Suppressor macrophage treated with lipopolysaccharide for 1 hour (primary cell): Measurements from ENCODE around the gene CISD1.

Source experiments
- DNase-seq, 3 donors: peaks; one replicate each; pipeline ENCODE4 v3.0.0-alpha.2; 2020 to 2022

CISD1 gene

DNA sequence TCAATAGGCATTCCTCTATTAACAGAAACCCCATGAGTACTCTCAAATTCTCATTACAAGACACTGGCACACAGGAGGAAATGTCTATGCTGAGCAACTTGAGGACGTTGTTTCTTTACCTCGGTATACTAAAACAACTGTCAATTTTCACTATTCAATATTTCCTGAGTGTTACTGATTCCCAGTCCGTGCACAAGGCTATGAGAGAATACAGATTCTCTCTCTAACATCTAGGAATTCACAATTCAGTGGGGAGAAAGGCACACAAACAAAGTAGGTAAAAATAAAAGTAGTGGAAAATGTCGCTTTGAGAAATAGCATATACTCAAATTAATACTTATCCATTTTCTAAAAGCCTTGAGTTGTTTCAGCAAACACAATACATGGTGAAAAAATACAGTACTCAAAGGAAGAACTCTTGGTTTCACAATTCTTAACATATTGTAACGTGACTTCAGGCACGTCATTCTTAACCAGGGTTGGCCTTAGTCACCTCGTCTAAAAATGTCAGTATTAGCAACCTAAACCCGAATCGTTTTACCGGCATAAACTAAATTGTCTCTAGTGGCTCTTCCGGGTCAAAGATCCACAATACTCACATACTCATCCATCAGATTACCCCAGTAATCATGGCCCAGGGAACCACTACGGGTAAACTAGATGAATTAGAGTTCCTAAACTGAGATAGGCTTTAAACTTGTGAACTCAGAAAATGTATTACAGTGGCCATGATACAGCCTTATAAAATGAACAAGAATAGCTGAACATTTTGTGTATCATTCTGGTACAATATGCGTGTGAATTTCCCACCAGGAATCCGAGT lies 2.7 kb upstream of the CISD1 start:
- peak; percentile 75 to 92 (median 91) for DNase-seq

DNA sequence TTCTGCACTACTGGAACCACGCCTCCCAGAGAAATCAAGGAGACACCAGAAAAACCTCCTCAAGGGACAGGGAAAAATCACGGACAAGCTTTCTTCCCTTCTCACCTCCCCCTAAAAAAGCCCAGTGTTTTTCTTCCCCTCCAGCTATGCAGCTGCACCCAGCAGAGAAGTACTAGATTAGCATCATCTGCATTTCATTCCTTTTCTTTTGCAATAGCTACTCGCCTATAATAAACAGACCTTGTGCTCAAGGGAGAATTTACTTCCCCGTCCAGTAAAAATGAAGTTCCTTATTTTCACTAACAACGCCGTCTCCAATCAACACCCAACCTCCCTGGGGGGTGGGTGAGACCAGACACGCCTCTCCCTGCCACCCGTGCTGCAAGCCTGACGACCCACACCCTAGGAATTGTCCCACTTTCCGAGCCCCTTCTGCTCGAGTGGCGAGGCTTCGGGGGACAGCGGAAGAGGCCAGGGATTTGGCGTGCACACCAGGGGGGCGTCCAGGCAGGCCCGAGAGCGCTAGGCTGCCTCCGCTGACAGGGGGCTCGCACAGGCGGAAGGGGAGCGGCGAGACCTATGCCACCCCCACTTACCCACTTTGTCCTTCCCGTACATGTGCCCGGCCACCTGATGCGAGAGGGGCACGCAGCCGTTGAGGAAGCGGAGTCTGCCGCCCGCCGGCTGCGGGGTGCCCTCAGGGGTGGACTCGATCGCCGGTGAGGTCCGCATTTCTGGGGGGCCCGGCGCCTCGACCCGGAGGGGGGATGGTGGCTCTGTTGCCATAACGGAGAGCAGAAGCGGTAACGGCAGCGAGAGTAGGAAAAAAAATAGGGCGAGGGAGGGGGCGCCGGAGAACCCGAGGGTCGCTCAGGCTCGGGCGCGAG lies 1.9 kb upstream of the CISD1 start:
- DNase-seq, result peak; percentile 85 to 93 (median 90)

DNA sequence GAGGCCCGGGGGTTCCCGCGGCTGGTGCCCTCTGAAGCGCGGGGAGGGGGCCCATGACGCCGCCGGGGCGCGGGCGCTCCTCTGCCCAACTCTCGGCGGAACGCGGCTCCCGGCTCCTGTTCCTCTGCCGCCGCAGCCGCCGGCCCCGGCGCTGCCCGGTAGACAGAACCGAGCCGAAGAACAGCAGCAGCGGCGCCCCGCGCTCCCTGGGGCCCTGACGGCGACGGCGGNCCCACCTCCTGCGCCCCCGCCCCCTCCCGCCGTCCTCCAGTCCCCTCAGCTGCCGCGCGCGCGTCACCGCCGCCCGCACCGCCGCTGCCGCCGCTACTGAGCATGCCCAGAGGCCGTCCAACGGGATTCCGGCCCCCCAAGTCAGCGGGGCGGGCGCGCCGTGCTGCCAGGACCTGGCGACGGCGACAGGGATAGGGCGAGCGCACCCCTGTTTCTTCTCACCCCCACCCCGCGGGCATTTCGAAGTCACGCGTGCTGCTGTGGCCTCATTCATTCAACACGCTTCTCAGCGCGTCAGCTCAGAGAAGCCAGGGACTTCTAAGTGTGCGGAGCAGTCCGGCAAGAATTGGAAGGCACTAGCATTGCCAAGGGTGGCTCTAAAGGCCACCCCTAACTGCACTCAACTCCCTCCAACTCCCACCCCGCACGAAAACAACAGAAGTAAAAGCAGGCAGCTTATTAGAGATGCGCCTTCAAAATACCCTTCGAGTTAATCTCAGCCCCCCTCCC lies 1.1 kb upstream of the CISD1 start, which contains the start of gene IPMK:
IPMK (minus strand) TSS at position 182 of the 741 bp plus-strand sequence. CDS start 283 bp downstream, outside the sequence.
- peak; percentile 97 to 99 (median 98) for DNase-seq

DNA sequence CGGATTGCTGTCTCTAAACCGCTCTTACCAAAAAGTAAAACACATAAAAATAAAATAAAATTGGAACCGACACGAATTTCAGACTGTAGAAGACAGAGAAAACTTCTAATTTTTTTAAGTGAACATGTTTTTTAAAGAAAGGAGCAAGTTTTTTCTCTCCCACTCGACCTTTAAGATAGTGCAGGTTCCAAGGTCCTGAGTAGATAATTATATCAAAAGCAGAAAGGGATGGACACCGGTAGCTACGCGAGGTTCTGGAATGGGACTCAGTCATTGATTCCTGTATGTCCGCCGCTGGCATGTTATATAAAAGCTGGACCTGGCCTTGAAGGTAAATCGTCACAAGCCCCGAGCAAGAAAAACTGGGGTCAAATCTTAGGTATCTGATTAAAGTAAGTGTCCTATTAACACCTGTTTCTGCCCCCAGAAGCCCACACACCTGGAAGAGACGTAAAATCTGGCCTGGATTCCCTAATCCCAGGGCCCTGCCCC lies 462 bp upstream of the CISD1 start:
- DNase-seq, result no peak

DNA sequence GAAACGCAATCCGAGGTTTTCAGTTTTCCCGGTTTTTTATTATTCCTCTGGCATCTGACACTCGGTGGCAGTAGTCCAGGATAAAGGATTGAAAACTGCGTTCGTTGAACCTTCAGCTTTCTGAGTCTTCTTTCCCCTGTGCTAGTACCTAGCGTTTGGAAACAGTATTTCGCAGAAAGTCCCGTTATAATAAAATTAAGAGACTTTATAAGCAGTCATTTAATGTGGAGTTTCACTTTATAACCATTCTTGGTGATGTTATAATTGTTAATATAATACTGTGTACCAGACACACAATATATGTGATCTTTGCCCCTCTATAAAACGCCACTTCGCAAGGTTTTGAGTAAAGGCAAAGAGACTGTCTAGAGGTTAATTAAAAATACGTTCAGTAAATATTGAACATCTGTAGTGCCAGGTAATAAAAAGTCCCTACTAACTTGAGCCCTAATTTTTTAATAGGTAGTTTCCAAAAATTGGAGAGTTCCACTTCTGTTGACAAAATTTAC lies 874 bp downstream of the CISD1 start:
- no peak for DNase-seq

DNA sequence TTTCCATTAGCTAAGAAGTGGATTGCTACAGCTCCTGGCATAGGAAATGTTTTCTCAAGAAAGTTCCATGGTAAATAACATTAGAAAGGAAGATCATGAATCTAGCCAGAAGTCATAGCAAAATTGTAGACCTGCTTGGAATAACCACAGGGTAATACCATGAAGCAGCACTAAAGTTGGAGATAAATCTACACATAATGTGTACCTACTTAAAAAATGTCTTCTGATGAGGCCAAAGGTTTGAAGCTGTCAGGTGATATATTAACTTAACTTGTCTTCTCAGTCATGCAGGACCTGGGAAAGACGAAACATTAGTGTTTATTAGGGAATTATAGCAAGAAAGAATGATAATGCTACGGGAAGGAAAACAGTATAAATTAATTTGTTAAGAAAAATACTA lies 6.3 kb downstream of the CISD1 start:
- DNase-seq, result no peak

DNA sequence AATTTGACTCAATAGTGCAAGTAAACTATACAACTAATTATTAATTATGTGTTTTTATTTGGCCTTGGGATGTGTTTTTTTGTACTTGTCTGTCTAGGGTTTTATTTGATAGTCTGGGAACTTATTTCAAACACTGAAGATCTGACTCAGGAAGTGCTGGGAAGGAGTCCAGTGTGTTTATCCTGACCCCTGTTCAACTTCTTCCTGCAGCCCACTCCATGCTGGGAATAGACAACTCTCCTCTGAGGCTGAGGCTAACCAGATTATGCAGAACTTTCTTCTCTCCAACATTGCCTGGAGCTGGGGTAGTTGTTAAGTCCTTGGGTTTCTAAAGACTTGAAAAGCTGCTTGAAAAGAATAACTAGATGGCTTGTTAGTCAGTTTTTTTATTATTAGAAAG lies 6.9 kb downstream of the CISD1 start:
- DNase-seq, result no peak

DNA sequence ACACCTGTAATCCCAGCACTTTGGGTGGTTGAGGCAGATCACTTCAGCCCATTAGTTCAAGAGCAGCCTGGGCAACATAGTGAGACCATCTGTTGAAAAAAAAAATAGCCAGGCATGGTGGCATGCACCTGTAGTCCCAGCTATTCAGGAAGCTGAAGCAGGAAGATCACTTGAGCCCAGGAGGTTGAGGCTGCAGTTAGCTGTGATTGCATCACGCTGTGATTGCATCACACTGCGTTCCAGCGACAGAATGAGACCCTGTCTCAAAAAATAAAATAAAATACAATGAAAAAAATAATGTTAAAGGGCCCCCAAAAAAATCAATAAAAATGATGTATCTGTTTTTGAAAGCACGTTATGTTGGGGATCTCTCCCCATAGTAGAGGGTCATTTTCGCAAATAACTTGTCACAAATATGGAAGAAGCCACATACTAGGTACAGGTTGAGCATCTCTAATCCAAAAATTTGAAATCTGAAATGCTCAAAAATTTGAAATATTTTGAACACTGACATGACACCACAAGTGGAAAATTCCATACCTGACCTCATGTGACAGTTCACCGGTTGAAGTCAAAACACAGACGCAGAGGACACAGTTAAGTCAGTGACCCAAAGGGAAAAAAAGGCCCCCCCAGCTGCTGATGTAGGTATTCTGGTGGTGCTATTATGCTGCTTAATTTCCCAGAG lies 9.5 kb downstream of the CISD1 start:
- DNase-seq, result no peak

DNA sequence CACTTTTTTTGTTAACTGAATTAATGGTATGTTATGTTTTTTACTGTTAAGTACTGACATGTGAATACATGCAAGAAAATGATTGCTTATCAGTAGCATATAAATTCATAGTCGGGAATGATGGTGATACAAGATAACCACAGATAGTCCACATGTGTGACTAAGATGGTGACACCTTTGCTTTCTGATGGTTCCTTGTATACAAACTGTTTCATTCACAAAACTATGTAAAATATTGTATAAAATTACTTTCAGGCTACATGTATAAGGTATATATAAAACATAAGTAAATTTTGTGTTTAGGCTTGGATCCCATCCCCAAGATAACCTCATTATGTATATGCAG lies 10.0 kb downstream of the CISD1 start:
- DNase-seq, result no peak

DNA sequence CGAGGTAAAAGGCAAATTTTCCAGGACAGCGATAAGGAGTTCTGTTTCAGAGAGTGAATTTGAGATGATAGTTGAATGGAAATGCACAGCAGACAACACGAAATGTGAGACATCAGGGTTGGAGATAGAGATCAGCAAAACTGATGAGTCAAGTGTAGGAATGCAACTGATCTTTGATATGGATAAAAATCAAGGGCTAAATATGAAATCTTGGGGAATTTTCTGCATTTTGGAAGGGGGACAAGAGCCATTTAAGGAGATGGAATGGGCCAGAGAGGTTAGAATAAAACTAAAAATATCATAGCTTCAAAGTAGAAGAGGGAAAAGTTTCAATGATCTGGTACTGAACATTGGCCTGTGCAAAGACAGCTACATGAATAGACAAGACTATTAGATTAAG lies 11.5 kb downstream of the CISD1 start:
- no peak for DNase-seq

DNA sequence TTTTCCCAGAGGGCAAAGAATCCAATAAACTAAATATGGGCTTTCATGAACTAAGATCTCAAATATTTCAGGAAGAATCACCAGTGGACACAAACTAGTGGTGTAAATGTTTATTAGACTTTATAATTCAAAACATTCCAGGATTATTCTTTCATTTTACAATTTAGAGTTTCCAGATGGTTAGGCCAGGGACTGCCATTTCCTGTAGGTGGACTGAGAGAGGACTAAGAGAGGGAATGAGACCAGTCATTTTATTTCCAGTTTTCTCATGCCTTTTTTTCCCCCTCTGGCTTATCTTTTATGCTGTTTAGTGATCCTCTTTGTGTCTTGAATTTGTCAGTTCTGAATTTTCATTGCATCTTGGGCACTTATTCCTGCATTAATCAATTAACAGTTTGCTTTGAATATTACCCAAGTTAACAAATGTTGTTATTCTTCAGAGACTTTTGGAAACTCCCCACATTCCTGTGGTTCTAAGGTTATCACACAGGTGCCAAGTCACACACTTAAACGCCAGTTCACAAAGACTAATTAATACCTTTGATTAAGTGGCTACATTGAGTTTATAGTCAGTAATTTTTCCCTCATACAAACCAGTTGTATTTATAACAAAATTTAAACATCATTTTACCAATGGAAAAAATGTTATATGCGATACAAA lies 12.3 kb downstream of the CISD1 start:
- no peak for DNase-seq

DNA sequence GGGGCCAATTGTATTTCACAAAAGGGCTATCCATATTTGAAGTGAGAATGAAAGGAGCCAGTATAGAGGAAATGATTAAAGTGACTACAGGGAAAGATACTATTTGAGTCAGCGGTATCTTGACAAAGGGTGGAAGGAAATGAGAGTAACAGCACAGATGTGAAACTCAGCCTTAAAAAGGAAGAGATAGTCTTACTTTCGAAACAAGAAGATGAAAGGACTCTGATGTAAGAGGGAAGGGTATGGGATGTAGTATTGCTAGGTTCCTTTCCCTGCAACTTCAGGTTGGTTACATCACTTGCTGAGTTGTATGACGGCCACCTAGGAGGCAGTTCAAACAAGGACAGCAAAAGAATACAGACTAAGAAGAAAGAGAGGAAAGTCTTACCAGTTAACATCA lies 13.7 kb downstream of the CISD1 start:
- peak; percentile 63 to 81 (median 79) for DNase-seq

DNA sequence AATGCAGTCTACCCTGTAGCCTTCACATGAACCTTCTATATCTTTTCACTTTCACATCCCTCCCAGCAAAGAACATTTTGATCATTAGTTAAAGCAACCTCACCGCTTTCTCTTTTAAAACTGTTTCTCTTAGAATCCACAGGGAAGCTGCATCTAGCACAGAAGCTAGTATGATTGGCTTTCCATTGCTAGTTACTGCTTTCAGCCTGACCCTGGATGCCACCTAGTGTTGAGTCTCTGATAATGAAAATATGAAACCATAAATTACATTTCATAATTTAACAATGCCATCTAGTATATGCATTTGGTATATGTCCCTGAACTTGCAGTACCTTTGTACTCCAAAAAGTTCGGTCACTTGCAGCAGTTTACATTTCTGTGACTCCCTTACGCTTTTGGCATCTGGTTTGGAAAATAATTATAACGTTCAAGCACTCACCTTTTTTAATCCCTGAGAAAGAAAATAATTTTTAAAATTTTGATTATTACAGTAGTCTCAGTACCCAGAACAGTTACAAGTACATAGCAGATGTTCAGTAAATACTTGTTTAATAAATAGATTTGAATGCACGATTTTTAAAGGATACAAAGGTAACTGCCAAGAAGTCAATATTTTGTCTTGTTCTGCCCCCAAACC lies 22.7 kb downstream of the CISD1 start:
- peak; percentile 71 to 80 (median 72) for DNase-seq

DNA sequence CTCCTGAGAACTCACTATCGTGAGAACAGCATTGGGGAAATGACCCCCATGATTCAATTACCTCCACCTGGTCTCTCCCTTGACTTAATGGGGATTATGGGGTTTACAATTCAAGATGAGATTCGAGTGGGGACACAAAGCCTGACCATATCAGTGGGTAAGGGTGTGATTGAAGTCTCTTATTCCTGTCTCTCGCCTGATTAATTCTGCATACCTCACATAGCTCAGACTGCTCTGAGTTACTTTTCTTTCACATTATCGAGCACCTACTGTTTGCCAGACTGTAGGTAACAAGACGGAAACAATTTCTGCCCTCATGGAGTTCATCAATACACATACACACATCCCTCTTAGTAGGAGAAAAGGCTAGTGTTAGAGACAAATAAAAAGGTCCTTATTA lies 25.0 kb downstream of the CISD1 start:
- no peak for DNase-seq

DNA sequence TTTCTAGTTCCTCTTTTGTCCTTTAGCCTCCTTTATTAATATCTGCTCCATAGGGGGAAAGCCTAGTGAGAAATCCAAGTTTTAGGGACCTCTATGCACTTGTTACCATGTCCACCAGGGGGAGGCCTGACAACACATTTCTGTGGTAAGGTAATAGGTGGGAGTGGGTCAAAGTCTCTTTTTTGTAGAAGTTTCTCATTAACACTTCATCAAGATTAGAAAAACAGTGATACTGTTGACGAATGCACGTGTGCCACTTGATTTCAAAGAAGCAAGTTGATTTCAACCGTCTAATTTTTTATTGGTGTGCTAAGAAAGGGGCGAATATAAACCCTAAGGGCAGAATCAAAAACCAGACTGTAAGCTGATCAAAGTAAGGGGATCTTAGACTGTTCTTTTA lies 30.6 kb downstream of the CISD1 start:
- peak; percentile 78 to 83 (median 82) for DNase-seq

DNA sequence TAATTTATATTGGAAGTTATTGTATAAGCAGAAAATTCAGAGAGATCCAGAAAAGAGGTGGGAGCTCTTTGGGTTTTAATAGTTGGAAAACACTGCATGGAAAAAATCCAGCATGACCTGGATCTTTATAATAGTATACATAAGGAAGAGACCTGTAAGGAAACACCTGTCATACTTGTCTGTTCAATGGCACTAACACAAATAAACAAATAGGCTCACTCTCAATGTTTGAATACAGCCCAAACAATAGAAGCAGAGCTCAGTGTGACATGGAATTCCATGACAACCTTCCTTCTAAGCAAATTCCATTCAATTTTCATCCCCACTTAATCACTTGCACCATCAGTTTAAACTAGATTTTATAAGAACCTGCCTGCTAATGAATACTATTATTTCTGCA lies 31.7 kb downstream of the CISD1 start:
- no peak for DNase-seq

DNA sequence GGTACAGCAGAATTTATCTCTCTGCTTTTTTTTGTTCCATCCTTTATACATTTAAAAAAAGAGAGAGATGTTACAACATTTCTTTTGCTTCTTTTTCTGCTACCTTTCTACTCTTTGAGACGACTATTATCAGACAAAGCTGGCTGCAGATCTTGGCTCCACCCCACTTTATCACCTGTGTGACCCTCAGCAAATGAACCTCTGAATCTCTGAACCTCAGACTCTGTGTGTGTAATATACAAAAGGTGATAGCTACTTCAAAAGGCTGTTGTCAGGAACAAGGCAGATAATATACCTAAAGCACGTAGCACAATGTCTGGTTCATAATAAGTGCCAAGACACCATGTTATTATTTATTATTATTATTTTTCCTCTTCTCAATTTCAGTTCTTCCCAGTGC lies 33.3 kb downstream of the CISD1 start:
- DNase-seq, result no peak

DNA sequence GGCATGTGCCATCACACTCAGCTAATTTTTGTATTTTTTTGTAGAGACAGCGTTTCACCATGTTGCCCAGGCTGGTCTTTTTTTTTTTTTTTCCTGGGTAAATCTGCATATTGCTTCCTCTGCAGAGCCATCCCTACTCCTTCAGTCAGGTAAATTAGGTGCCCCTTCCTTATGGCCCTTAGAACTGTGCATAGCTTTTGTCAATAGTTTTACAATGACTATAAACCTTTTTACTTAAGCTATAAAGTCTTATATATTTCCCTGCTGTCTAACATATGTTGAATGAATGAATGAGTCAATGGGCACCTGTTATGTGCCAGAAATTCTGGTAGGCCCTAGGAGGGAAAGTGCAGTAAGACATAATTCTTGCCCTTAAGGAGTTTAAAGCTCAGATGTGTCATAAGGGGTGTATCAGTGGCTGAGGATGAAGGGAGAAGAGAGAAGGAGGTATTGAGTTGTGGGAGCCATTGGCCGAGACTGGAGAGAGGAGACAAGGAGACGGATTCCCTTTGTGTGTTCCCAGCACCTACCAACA lies 35.2 kb downstream of the CISD1 start:
- DNase-seq, result no peak

DNA sequence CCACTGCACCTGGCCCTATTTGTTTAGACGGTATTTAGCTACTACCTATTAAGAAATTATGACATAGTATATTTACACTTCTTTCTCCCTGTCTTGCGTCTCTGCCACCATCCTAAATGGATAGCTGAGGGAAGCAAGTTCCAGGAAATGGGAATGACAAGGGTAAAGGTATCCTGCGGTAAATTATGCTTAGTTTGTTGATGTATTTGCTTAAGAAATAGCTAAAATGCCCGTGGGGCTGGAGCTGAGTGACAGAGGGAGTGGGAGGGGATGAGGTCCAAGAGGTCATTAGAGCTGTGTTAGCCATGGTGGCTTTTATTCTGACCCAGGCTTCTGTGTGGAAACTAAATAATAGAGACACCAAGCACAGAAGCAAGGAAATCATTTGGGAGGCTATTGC lies 36.9 kb downstream of the CISD1 start:
- DNase-seq, result no peak

DNA sequence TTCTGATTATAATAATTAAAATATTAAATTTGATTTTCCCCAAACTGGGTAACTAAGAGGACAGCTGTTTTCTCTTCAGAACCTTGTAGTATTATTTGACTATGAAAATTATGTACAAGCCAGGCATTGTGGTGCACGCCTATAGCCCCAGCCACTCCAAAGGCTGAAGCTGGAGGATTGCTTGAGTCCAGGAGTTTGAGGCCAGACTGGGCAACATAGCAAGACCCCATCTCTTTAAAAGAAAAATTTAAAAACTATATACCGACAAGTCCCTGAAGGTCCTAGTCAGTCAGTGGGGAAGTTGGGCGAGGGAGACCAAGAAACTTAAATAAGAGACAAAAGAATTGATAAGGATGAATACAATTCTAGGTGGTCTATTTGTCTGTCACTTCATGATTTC lies 38.7 kb downstream of the CISD1 start:
- no peak for DNase-seq

DNA sequence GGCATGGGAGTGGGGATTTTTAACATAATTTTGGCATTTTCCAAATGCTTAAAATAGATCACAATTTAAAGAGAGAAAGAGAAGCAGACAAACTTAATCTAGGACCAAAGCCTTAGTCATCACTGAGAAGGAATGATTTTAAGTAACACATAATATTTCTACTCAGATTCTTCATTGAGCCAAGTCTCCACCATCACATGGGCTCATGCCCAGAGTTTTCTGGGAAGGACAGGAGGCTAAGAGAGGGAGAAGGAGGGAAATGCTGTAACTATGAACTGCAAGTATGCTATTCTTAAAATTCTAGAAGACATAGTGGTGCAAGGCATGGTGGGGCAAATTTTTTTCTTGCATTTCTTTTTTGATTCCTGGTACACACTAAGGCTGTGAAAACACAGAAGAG lies 42.1 kb downstream of the CISD1 start:
- no peak for DNase-seq
